NCI-H2081 treated with DMSO at 0.1 percent for 48 hours (cell line): ENCODE measurements around the gene LIN9.
"Not testable (repeated sequence)": the region's sequence is repeated elsewhere in the genome, so short reads cannot be mapped to it uniquely, and the experiment has no call there.

Experiments
- DNase-seq: peaks from one replicate; lab custom pipeline; 2025; lab: John Stamatoyannopoulos, UW

The LIN9 gene

DNA sequence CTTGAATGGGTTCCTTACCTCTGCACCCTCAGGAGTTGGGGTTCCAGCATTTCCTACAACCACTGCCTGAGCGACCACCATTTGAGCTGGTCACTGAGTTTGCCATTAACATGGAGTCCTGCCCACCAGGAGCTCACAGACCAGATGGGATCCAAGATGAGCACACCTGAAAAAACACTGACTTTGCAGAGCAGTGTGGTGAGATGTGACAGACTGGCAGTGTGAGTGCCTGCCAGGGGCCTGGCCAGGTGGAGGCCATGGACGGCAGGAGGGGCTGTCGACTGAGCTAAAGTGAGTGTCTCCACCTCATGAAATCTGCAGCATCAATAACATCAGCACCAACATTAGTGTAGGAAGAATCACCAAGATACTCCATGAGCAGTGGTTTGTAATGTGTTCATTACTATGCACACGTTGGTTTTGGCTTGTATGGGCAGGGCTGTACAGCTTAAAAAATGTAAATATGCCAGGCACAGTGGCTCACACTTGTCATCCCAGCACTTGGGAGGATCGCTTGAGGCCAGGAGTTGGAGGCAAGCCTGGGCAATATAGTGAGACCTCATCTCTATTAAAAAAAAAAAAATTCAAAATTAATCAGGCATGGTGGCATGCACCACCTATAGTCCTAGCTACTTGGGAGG is 97.7 kb downstream of the LIN9 start:
- no peak for DNase-seq

DNA sequence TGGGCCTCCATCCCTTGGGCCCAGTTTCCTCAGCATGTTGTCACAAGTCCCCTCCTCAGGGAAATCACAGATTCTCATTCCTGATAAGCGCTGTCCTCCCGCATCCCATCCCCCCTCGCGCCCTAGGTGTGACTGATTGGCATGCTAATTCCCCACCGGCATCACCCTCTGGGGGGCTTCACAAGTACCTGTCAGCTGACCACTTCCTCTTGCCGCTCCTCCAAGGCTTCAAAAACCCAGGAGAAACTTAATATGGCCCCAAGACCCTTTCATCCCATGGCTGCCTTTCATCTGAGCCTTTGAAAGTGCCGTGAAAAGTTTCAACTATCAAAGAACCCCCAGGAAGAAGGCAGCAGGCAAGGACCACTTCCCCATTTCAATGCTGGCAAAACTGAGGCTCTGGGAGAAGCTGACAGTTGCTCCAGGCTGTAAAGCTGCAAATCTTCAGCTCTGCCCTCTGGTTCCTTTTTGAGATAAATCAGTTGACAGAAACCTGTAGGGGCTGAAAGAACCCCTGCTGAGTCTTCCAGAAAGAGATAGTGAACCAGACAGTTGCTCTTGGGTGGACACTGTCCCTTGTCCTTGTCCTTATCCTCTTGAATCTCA is 98.3 kb downstream of the LIN9 start:
- no peak for DNase-seq

GRCh38 chr1:226209307-226210059 is 99.5 kb downstream of the LIN9 start:
- no peak for DNase-seq

DNA sequence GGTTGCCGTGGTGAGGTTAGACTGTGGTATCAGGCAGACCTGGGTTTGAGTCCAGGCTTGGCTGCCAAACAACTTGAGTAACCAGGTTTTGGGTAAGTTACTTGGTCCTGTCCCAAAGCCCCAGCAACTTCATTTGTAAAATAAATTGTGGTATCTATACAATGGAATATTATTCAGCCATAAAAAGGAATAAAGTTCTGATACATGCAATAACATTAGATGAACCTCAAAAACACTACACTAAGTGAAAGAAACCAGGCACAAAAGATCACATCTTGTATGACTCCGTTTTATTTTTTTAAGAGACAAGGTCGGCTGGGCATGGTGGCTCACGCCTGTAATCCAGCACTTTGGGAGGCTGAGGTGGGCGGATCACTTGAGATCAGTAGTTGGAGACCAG is 101.9 kb downstream of the LIN9 start:
- DNase-seq, result no peak

DNA sequence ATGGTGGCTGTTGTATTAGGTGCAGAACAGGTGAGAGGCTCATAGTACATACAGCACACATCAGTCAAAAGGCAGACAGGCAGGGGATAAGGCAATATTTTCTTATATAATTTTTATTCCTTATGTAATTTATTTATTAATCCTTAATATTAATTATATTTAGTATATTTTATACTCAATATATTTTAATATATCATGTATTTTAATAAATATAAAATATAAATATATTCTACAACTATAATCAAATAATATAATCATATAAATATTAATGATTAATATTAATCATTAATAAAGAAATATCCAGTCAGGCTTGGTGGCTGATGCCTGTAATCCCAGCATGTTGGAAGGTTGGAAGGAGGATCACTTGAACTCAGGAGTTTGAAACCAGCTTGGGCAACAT is 104.8 kb downstream of the LIN9 start:
- DNase-seq, result no peak

DNA sequence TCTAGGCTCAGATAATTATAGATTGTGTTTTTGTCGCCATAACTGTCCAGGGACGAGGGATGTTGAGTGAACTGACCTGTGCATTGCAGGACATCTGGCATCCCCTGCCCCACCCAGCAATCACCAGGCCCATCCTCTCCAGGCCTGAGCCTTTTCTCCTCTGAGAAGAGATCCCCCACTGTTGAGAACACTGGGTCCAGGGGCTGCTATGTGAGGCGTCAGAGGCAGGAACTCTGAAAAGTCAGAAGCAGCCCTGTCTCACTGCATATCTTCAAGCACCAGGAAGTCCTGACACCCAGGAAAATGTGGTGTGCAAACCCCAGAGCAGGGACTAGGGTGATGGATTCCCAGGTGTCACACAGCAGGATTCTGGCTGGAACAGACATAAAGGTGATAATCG is 105.3 kb downstream of the LIN9 start:
- DNase-seq, result no peak

GRCh38 chr1:226203240-226203639 is 105.7 kb downstream of the LIN9 start:
- DNase-seq, result no peak

GRCh38 chr1:226202666-226203065 is 106.3 kb downstream of the LIN9 start:
- not testable (repeated sequence) for DNase-seq

DNA sequence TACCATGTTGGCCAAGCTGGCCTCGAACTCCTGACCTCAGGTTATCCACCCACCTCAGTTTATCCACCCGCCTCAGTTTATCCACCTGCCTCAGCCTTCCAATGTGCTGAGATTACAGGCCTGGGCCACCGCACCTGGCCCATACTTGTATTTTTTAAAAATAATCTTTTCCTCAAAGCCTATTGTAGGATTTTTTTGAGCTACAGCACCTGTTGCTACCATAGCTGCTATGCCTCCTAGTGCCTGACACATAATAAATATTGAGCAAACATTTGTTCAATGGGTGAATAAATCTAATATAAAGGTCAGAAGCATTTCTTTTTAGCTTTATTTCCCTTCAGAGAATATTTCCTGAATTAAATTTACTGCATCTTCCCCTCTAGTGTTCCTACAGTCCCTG is 106.7 kb downstream of the LIN9 start:
- no peak for DNase-seq

GRCh38 chr1:226201029-226201593 is 107.9 kb downstream of the LIN9 start:
- no peak for DNase-seq

GRCh38 chr1:226199971-226200370 is 109.0 kb downstream of the LIN9 start:
- no peak for DNase-seq

GRCh38 chr1:226195144-226195543 is 113.8 kb downstream of the LIN9 start:
- DNase-seq, result no peak

DNA sequence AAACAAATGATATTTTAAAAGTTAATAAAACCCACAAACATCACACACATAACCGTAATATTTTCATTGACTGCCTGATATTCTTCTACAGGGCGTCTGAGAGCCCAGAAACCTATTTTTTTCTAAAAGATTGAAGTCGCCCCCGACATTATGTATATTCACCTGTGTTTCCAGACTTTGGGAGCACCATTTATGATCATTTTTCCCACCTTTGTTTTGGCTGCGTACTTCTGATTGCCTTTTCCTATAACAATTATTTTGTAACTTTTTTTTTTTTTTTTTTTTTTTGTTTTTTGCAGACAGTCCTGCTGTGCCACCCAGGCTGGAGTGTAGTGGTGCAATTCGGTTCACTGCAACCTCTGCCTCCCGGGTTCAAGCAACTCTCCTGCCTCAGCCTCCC is 121.6 kb downstream of the LIN9 start:
- DNase-seq, result no peak

DNA sequence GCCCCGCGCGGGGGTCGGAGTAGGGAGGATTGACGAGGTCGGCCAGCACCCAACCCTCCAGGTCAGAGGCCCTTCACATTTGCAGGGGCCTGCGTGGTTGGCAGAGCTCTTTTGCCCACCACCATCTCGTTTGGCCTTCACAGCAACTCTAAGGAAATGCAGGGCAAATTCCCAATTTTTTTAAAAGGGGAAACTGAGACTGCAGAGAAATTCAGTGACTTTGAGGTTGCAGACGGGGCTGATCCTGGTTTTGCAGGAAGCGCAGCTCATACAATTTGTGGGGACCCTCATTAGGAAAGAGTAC is 122.0 kb downstream of the LIN9 start:
- no peak for DNase-seq

- peak; percentile 41 for DNase-seq
These were observed 122.6 kb downstream of the LIN9 start, which contains the start of gene ACBD3 for GRCh38 chr1:226186124-226187018. Gene ACBD3, minus strand, starts transcription at chr1:226186741. Its CDS starts 66 bp downstream, at chr1:226186675.

DNA sequence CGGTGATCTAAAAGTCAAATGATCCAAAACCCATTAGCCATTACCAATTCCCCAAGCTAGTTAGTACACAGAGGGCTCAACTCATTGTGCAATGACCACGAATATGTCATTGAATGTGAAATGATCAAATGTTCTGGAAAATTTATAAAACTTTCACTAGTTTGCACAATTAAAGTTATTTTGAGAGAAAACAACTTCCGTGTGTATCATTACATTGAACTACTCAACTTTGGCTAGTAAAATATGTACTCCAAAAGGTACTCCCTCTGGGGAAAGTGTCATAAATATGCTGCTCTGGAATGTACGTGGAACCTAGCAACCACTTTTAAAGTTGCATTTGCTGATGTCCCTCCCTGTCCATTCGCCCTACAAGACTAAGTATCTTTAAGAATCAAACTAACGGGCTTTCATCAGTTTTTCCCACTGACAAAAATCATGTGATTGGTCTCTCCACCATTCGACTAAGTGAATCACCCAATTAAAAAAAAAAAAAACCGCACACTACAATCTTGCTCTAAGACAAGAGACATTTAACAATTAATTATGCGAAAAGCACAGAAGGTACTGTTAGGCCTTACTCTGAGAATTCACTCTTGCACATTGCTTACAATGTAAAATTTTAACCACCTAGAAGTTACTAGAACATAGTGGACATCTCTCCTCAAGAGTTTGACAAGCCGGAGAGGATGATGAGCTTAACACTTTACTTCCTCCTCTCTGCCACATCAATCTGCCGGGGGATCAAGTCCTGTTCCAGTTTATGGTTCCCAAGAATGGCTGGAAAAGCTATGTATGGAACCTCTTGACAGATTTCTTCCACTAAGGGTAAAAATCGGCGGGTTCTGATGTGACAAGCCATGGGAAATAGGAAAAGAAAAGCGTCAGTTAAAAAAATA is 123.6 kb downstream of the LIN9 start:
- no peak for DNase-seq

- DNase-seq, result no peak
These were observed 126.8 kb downstream of the LIN9 start for GRCh38 chr1:226181996-226182714.
